Liver (tissue), 9 donors: Measurements from ENCODE around the gene DLX5. TPM values are rescaled to one million over a fixed set of nuclear protein-coding genes. Genes with fewer than 3 reads are reported as not detected.

ENCODE experiments used
- DNase-seq: peaks from one replicate; pipeline ENCODE4 v3.0.0-alpha.2; 2017; ENCODE audit warnings: low spot score
- H3K27ac ChIP-seq, 2 donors: one replicate each; pipeline ENCODE4 v1.7.0; 2013; ENCODE audit warnings: inconsistent platforms in 2 of 2, low read length in 2 of 2, control low read depth in 1 of 2, low read depth in 1 of 2, mild to moderate bottlenecking in 1 of 2
- H3K27me3 ChIP-seq, 4 donors: one replicate each; pipeline versions ENCODE4 v1.6.1 to v1.7.0; 2013; ENCODE audit warnings: low read length in 3 of 4, inconsistent platforms in 1 of 4, mild to moderate bottlenecking in 1 of 4, moderate library complexity in 1 of 4; ENCODE audit not compliant: control insufficient read depth in 4 of 4, insufficient read depth in 4 of 4
- H3K36me3 ChIP-seq, 4 donors: one replicate each; pipeline versions ENCODE4 v1.6.1 to v1.7.0; 2013; ENCODE audit warnings: low read length in 3 of 4, mild to moderate bottlenecking in 3 of 4, low read depth in 1 of 4, moderate library complexity in 1 of 4; ENCODE audit not compliant: control insufficient read depth in 4 of 4, insufficient read depth in 3 of 4
- H3K4me1 ChIP-seq, 4 donors: one replicate each; pipeline versions ENCODE4 v1.6.1 to v1.7.0; 2013; ENCODE audit warnings: low read length in 3 of 4, mild to moderate bottlenecking in 3 of 4, moderate library complexity in 1 of 4; ENCODE audit not compliant: control insufficient read depth in 4 of 4, insufficient read depth in 4 of 4
- H3K4me3 ChIP-seq, 3 donors: one replicate each; pipeline versions ENCODE4 v1.6.1 to v1.7.0; 2013; ENCODE audit warnings: low read length in 3 of 3, control low read depth in 1 of 3, low read depth in 1 of 3, mild to moderate bottlenecking in 1 of 3
- H3K9ac ChIP-seq, 2 donors: one replicate each; pipeline ENCODE4 v1.7.0; 2013; ENCODE audit warnings: low read length in 2 of 2, mild to moderate bottlenecking in 2 of 2, moderate library complexity in 2 of 2, control low read depth in 1 of 2, low read depth in 1 of 2
- H3K9me3 ChIP-seq, 4 donors: one replicate each; pipeline versions ENCODE4 v1.6.1 to v1.7.0; 2013; ENCODE audit warnings: low read length in 3 of 4; ENCODE audit not compliant: control insufficient read depth in 4 of 4
- EGR1 ChIP-seq, 2 donors: IDR thresholded peaks; 2 replicates each; pipeline ENCODE4 v1.6.1; 2016 to 2018; ENCODE audit warnings: antibody characterized with exemption in 2 of 2, low read depth in 2 of 2
- FOXA1 ChIP-seq: IDR thresholded peaks from 2 replicates; pipeline ENCODE4 v1.6.1; 2016; ENCODE audit warnings: antibody characterized with exemption
- FOXA2 ChIP-seq: IDR thresholded peaks from 2 replicates; pipeline ENCODE4 v1.6.1; 2016; ENCODE audit warnings: antibody characterized with exemption
- GABPA ChIP-seq, 2 donors: IDR thresholded peaks in 1 of 2; conservative IDR thresholded peaks in 1 of 2; 2 replicates each; pipeline ENCODE4 v1.6.1; 2016; ENCODE audit warnings: antibody characterized with exemption in 2 of 2, mild to moderate bottlenecking in 1 of 2, moderate library complexity in 1 of 2
- HNF4A ChIP-seq, 2 donors: conservative IDR thresholded peaks; 2 replicates each; pipeline ENCODE4 v1.6.1; 2016; ENCODE audit warnings: antibody characterized with exemption in 2 of 2, mild to moderate bottlenecking in 2 of 2
- HNF4G ChIP-seq: IDR thresholded peaks from 2 replicates; pipeline ENCODE4 v1.6.1; 2016; ENCODE audit warnings: antibody characterized with exemption
- NR2F2 ChIP-seq: IDR thresholded peaks from 2 replicates; pipeline ENCODE4 v1.6.1; 2016; ENCODE audit warnings: antibody characterized with exemption
- RAD21 ChIP-seq, 2 donors: IDR thresholded peaks; 2 replicates each; pipeline ENCODE4 v1.6.1; 2016; ENCODE audit warnings: antibody characterized with exemption in 2 of 2, mild to moderate bottlenecking in 2 of 2
- RXRA ChIP-seq, 2 donors: IDR thresholded peaks; 2 replicates each; pipeline ENCODE4 v1.6.1; 2017 to 2018; ENCODE audit warnings: antibody characterized with exemption in 2 of 2, mild to moderate bottlenecking in 1 of 2
- TAF1 ChIP-seq: conservative IDR thresholded peaks from 2 replicates; pipeline ENCODE4 v1.6.1; 2016; ENCODE audit warnings: antibody characterized with exemption, mild to moderate bottlenecking
- YY1 ChIP-seq: IDR thresholded peaks from 2 replicates; pipeline ENCODE4 v1.6.1; 2016; ENCODE audit warnings: antibody characterized with exemption, mild to moderate bottlenecking
- WGBS: extraction: QIAGEN DNeasy Blood & Tissue Kit; methylation state at CpG from one replicate; pipeline ENCODE4 v1.1.7; 2013; 5-methylcytosine and 5-hydroxymethylcytosine counted together
- polyA plus RNA-seq, 2 donors: library from polyadenylated mRNA; stranded (reverse) in 1 of 2; unstranded in 1 of 2; fragments of 200-250 nt in 1 of 2; fragments of >200 nt in 1 of 2; fragmentation: Nextera tagmentation in 1 of 2; extraction: Ambion mirVana in 1 of 2; gene quantifications; one replicate each; pipeline versions ENCODE4 v1.2.1 to v1.2.3, GENCODE V29; 2013 to 2015
- total RNA-seq, 2 donors: library from RNA; depleted of rRNA; stranded (reverse); fragments of >200 nt; gene quantifications; one replicate each; pipeline ENCODE4 v1.2.3, GENCODE V29; 2014
- TF ChIP-seq, protein P1 (sequence below): IDR thresholded peaks from 2 replicates; pipeline ENCODE4 v1.6.1; 2016; ENCODE audit warnings: antibody characterized with exemption
- TF ChIP-seq, protein P2 (sequence below): IDR thresholded peaks from 2 replicates; pipeline ENCODE4 v1.6.1; 2016; ENCODE audit warnings: antibody characterized with exemption, mild to moderate bottlenecking
- TF ChIP-seq, protein P3 (sequence below): IDR thresholded peaks from 2 replicates; pipeline ENCODE4 v1.6.1; 2016; ENCODE audit warnings: antibody characterized with exemption
- TF ChIP-seq, protein P4 (sequence below): IDR thresholded peaks from 2 replicates; pipeline ENCODE4 v1.6.1; 2016; ENCODE audit warnings: antibody characterized with exemption
- TF ChIP-seq, protein P5 (sequence below): fragments of 150-350 bp; IDR thresholded peaks from 2 replicates; pipeline ENCODE4 v1.5.1; 2017; ENCODE audit warnings: improper control_type of control experiment, low read depth, low read length; ENCODE audit not compliant: missing input control
- donor health status: healthy.
- donor health status: healthy.
- donor health status: healthy.
- donor health status: healthy.
- donor health status: healthy.

Gene DLX5
- total and polyA plus RNA-seq, 4 donors, result not detected

DNA sequence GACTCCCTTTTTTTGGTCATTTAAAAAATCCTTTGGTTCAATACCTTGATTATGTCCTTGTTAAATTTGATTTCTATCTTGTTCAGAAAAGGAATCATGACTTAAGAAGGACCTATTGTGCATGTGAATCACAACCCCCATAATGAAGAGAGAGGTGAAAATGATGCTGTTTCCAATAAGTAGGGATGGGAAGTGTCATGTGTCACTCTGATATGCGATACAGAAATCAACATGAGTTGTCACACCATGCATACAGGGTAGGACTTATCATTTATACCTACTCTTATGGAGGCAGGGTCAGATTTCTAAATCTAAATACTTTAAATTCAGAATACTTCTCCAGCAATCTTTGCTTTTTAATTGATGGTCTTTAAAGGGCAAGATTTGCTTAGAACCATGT is 38.6 kb downstream of the DLX5 start:
- no peak overlapping the region for H3K4me3 ChIP-seq
- WGBS, result 59% methylated on average over 1 of the region's 1 CpG
- no peaks in the 10 kb centered on the region for H3K4me1 ChIP-seq
- H3K36me3 ChIP-seq, result no peaks in the 10 kb centered on the region
- no peak overlapping the region for H3K9ac ChIP-seq
- TF ChIP-seq, protein P1, sequence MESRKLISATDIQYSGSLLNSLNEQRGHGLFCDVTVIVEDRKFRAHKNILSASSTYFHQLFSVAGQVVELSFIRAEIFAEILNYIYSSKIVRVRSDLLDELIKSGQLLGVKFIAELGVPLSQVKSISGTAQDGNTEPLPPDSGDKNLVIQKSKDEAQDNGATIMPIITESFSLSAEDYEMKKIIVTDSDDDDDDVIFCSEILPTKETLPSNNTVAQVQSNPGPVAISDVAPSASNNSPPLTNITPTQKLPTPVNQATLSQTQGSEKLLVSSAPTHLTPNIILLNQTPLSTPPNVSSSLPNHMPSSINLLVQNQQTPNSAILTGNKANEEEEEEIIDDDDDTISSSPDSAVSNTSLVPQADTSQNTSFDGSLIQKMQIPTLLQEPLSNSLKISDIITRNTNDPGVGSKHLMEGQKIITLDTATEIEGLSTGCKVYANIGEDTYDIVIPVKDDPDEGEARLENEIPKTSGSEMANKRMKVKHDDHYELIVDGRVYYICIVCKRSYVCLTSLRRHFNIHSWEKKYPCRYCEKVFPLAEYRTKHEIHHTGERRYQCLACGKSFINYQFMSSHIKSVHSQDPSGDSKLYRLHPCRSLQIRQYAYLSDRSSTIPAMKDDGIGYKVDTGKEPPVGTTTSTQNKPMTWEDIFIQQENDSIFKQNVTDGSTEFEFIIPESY, result no peak
- TF ChIP-seq RAD21 (IDR thresholded peaks at IDR 0.05), result no peak
- TF ChIP-seq, protein P2, sequence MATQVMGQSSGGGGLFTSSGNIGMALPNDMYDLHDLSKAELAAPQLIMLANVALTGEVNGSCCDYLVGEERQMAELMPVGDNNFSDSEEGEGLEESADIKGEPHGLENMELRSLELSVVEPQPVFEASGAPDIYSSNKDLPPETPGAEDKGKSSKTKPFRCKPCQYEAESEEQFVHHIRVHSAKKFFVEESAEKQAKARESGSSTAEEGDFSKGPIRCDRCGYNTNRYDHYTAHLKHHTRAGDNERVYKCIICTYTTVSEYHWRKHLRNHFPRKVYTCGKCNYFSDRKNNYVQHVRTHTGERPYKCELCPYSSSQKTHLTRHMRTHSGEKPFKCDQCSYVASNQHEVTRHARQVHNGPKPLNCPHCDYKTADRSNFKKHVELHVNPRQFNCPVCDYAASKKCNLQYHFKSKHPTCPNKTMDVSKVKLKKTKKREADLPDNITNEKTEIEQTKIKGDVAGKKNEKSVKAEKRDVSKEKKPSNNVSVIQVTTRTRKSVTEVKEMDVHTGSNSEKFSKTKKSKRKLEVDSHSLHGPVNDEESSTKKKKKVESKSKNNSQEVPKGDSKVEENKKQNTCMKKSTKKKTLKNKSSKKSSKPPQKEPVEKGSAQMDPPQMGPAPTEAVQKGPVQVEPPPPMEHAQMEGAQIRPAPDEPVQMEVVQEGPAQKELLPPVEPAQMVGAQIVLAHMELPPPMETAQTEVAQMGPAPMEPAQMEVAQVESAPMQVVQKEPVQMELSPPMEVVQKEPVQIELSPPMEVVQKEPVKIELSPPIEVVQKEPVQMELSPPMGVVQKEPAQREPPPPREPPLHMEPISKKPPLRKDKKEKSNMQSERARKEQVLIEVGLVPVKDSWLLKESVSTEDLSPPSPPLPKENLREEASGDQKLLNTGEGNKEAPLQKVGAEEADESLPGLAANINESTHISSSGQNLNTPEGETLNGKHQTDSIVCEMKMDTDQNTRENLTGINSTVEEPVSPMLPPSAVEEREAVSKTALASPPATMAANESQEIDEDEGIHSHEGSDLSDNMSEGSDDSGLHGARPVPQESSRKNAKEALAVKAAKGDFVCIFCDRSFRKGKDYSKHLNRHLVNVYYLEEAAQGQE, result no peak
- TF ChIP-seq, protein P3, sequence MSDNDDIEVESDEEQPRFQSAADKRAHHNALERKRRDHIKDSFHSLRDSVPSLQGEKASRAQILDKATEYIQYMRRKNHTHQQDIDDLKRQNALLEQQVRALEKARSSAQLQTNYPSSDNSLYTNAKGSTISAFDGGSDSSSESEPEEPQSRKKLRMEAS, result no peak
- TF ChIP-seq, protein P4, sequence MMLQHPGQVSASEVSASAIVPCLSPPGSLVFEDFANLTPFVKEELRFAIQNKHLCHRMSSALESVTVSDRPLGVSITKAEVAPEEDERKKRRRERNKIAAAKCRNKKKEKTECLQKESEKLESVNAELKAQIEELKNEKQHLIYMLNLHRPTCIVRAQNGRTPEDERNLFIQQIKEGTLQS, result no peak
- TF ChIP-seq GABPA (IDR thresholded peaks at IDR 0.05 in 1 of 2, conservative IDR thresholded peaks at IDR 0.05 in 1 of 2), result no peak
- no peak for TF ChIP-seq HNF4G
- TF ChIP-seq, protein P5, sequence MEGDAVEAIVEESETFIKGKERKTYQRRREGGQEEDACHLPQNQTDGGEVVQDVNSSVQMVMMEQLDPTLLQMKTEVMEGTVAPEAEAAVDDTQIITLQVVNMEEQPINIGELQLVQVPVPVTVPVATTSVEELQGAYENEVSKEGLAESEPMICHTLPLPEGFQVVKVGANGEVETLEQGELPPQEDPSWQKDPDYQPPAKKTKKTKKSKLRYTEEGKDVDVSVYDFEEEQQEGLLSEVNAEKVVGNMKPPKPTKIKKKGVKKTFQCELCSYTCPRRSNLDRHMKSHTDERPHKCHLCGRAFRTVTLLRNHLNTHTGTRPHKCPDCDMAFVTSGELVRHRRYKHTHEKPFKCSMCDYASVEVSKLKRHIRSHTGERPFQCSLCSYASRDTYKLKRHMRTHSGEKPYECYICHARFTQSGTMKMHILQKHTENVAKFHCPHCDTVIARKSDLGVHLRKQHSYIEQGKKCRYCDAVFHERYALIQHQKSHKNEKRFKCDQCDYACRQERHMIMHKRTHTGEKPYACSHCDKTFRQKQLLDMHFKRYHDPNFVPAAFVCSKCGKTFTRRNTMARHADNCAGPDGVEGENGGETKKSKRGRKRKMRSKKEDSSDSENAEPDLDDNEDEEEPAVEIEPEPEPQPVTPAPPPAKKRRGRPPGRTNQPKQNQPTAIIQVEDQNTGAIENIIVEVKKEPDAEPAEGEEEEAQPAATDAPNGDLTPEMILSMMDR, result no peak
- no peak for TF ChIP-seq FOXA2
- no peak for TF ChIP-seq TAF1
- TF ChIP-seq NR2F2, result no peak
- no peak for DNase-seq
- H3K27ac ChIP-seq, result no peak overlapping the region
- H3K27me3 ChIP-seq, result peaks cover 0 to 14% (median 9%) of the 10 kb centered on the region in 4 donors
- H3K9me3 ChIP-seq, result no peaks in the 10 kb centered on the region

DNA sequence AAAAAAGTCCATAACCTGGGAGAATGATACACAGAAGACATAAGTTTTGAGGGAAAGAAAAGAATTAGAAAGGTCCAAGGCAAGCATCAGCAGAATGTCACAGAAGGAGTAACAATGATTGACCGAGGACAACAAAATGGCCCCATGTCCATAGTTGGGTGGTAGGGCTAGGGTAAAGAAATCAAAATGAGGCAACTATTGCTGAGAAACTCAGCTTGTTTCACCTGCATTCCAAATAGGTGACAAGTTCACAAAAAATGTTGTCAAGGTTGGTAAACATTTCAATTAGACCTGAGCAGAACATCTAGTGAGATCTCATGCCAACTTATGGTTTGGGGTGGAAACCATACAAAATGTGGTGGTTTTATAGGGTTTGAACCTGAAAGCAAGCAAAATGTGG is 42.0 kb downstream of the DLX5 start:
- no peak for DNase-seq
- no peaks in the 10 kb centered on the region for H3K4me1 ChIP-seq
- no peaks in the 10 kb centered on the region for H3K36me3 ChIP-seq
- H3K27ac ChIP-seq, result no peak overlapping the region
- no peak overlapping the region for H3K4me3 ChIP-seq
- 98% methylated on average over 1 of the region's 1 CpG for WGBS
- H3K9me3 ChIP-seq, result no peaks in the 10 kb centered on the region
- H3K9ac ChIP-seq, result no peak overlapping the region
- H3K27me3 ChIP-seq, result peaks cover 0 to 6% (median 0%) of the 10 kb centered on the region in 4 donors
- TF ChIP-seq, protein P4, result no peak
- TF ChIP-seq RAD21 (IDR thresholded peaks at IDR 0.05) (no peak), NR2F2 (no peak), HNF4A (conservative IDR thresholded peaks at IDR 0.05) (no peak), FOXA1 (no peak), GABPA (IDR thresholded peaks at IDR 0.05 in 1 of 2, conservative IDR thresholded peaks at IDR 0.05 in 1 of 2) (no peak), YY1 (no peak), RXRA (IDR thresholded peaks at IDR 0.05) (no peak), FOXA2 (no peak), EGR1 (IDR thresholded peaks at IDR 0.05; ENCODE audit: low read depth in 2 of 2) (no peak), HNF4G (no peak)
- TF ChIP-seq, protein P1, result no peak
- TF ChIP-seq, protein P5, result no peak
- TF ChIP-seq, protein P3, result no peak
